B cell (primary cell): ENCODE data around the gene CCDC88C. TPM values are rescaled to one million over a fixed set of nuclear protein-coding genes. Genes with fewer than 3 reads are reported as not detected.

Experiments
- ATAC-seq: fragments of 200-7000 bp; cut with Tn5 transposase; one replicate; pipeline ENCODE4 v1.10.0; 2021; ENCODE audit warnings: low read depth, mild to moderate bottlenecking, moderate number of reproducible peaks, moderate library complexity
- CTCF ChIA-PET: fragments of 350-600 bp; sonication (Branson Sonifier 250); formaldehyde crosslinking; loops from one replicate; lab custom pipeline; 2021; ENCODE audit warnings: antibody characterized with exemption, inconsistent platforms; lab: Charles Lee
- POLR2A ChIA-PET: fragments of 350-600 bp; sonication (Branson Sonifier 250); formaldehyde crosslinking; loops from one replicate; lab custom pipeline; 2021; ENCODE audit warnings: antibody characterized with exemption; lab: Charles Lee
- DNase-seq: peaks from one replicate; pipeline ENCODE4 v3.0.0; 2013
- H2AFZ ChIP-seq: 2 replicates; pipeline ENCODE4 v1.6.1; 2012; ENCODE audit warnings: mild to moderate bottlenecking, low read depth, low read length; ENCODE audit not compliant: insufficient read depth, poor library complexity, severe bottlenecking
- H3K27ac ChIP-seq, 2 donors: 1 replicate in 1 of 2; 2 replicates in 1 of 2; pipeline ENCODE4 v1.5.1; 2012 to 2013; ENCODE audit warnings: low read length in 2 of 2, mild to moderate bottlenecking in 2 of 2, moderate library complexity in 1 of 2
- H3K27me3 ChIP-seq, 4 experiments: fragments of 200-600 bp in 1 of 4; sonication (generic) in 1 of 4; replicated peaks in 1 of 4; 1 replicate in 2 of 4; 2 replicates in 2 of 4; pipeline versions ENCODE4 v1.6.1 to v1.7.0; 2013 to 2016; ENCODE audit warnings: low read length in 3 of 4, mild to moderate bottlenecking in 2 of 4, mixed read lengths in 1 of 4, moderate library complexity in 1 of 4; ENCODE audit not compliant: insufficient read depth in 4 of 4, control insufficient read depth in 3 of 4; ENCODE audit errors: control extremely low read depth in 1 of 4
- H3K36me3 ChIP-seq, 2 experiments: replicated peaks in 1 of 2; 1 replicate in 1 of 2; 2 replicates in 1 of 2; pipeline versions ENCODE4 v1.6.1 to v1.7.1; 2013; ENCODE audit warnings: low read length in 1 of 2; ENCODE audit not compliant: insufficient read depth in 2 of 2, control insufficient read depth in 1 of 2; ENCODE audit errors: control extremely low read depth in 1 of 2, extremely low read depth in 1 of 2
- H3K4me1 ChIP-seq, 2 donors: fragments of 200-600 bp in 1 of 2; sonication (generic) in 1 of 2; 1 replicate in 1 of 2; 2 replicates in 1 of 2; pipeline versions ENCODE4 v1.5.1 to v1.6.1; 2013 to 2017; ENCODE audit warnings: low read length in 2 of 2; ENCODE audit not compliant: control insufficient read depth in 2 of 2, insufficient read depth in 2 of 2
- H3K4me2 ChIP-seq: replicated peaks from 2 replicates; pipeline ENCODE3; 2012; ENCODE audit warnings: mild to moderate bottlenecking, low read depth, low read length; ENCODE audit not compliant: poor library complexity, severe bottlenecking
- H3K4me3 ChIP-seq, 5 experiments: fragments of 200-600 bp in 1 of 5; sonication (generic) in 1 of 5; 1 replicate in 3 of 5; 2 replicates in 2 of 5; pipeline versions ENCODE4 v1.5.1 to v1.7.0; 2011 to 2016; ENCODE audit warnings: low read length in 4 of 5, mild to moderate bottlenecking in 4 of 5, low read depth in 2 of 5, control low read depth in 1 of 5, moderate library complexity in 1 of 5; ENCODE audit not compliant: insufficient read depth in 1 of 5; ENCODE audit errors: control extremely low read depth in 1 of 5, extremely low read depth in 1 of 5
- H3K79me2 ChIP-seq: fragments of 200-600 bp; sonication (generic); one replicate; pipeline ENCODE4 v1.6.0; 2016; ENCODE audit warnings: low read length; ENCODE audit not compliant: control insufficient read depth, insufficient read depth
- H3K9ac ChIP-seq: fragments of 200-600 bp; sonication (generic); 2 replicates; pipeline ENCODE4 v1.6.1; 2017; ENCODE audit warnings: mild to moderate bottlenecking, low read length, moderate library complexity
- H3K9me3 ChIP-seq, 3 donors: one replicate each; pipeline versions ENCODE4 v1.6.1 to v1.7.1; 2013; ENCODE audit warnings: low read length in 2 of 3; ENCODE audit not compliant: control insufficient read depth in 2 of 3, insufficient read depth in 1 of 3; ENCODE audit errors: control extremely low read depth in 1 of 3
- H4K20me1 ChIP-seq: 2 replicates; pipeline ENCODE4 v1.6.0; 2012; ENCODE audit warnings: mild to moderate bottlenecking, low read length; ENCODE audit not compliant: insufficient read depth, control insufficient read depth, poor library complexity, severe bottlenecking
- H3K27ac Mint-ChIP-seq: one replicate; pipeline ENCODE4 v1.8.0; 2021; ENCODE audit warnings: mixed read lengths
- H3K27me3 Mint-ChIP-seq: one replicate; pipeline ENCODE4 v1.8.0; 2021; ENCODE audit warnings: mixed read lengths
- H3K4me1 Mint-ChIP-seq: one replicate; pipeline ENCODE4 v1.8.0; 2021; ENCODE audit warnings: mixed read lengths
- H3K4me3 Mint-ChIP-seq: one replicate; pipeline ENCODE4 v1.8.0; 2021; ENCODE audit warnings: mixed read lengths
- H3K9me3 Mint-ChIP-seq: one replicate; pipeline ENCODE4 v1.8.0; 2022; ENCODE audit warnings: mixed read lengths; ENCODE audit not compliant: insufficient read depth
- CTCF ChIP-seq: fragments of 200-600 bp; IDR thresholded peaks from one replicate; pipeline ENCODE4 v1.8.0; 2022; ENCODE audit warnings: antibody characterized with exemption, mild to moderate bottlenecking
- EZH2 ChIP-seq: IDR thresholded peaks from 2 replicates; pipeline ENCODE4 v1.6.1; 2012; ENCODE audit warnings: borderline replicate concordance, low read depth, mild to moderate bottlenecking, moderate library complexity, low read length; ENCODE audit not compliant: insufficient read depth, poor library complexity, severe bottlenecking
- WGBS: methylation state at CpG from one replicate; pipeline ENCODE4 v1.1.5; 2013; ENCODE audit warnings: missing lambda C conversion rate; ENCODE audit not compliant: insufficient coverage; 5-methylcytosine and 5-hydroxymethylcytosine counted together
- intact Hi-C: fragments of 100-400 bp; cut with micrococcal nuclease; formaldehyde crosslinking; loops from one replicate; pipeline ENCODE4 v1.10.0; 2022
- polyA plus RNA-seq: library from polyadenylated mRNA; depleted of rRNA; stranded (reverse); fragments of >200 nt; gene quantifications from 2 replicates; pipeline ENCODE4 v1.2.3, GENCODE V29; 2012
- total RNA-seq, 2 donors: library from RNA; stranded (reverse); fragments of 120-200 nt in 1 of 2; gene quantifications; 1 replicate in 1 of 2; 2 replicates in 1 of 2; pipeline versions ENCODE4 v1.2.3 to v1.2.4, GENCODE V29; 2013 to 2022

The CCDC88C gene
- total and polyA plus RNA-seq, 2 donors (not counting 1 experiment from before 2014, with no cell fraction given) = 98.7 to 181 TPM

GRCh38 chr14:91387951-91388381 is 29.7 kb downstream of the CCDC88C start:
- Histone ChIP-seq H3K4me2 (peak overlapping the region; percentile 59), H3K27ac (peak overlapping the region in 1 of 2 donors; percentile 58), H3K9ac (no peak overlapping the region), H2AFZ (no peak overlapping the region), H3K27me3 (no peaks in the 10 kb centered on the region), H3K4me1 (peaks cover 50 to 75% of the 10 kb centered on the region in 2 donors), H3K9me3 (no peaks in the 10 kb centered on the region), H3K36me3 (peaks cover 2 to 23% of the 10 kb centered on the region in 2 experiments), H3K4me3 (no peak overlapping the region), H4K20me1 (peaks cover 97% of the 10 kb centered on the region), H3K79me2 (peaks cover 100% of the 10 kb centered on the region)
- no peaks in the 10 kb centered on the region for H3K9me3 Mint-ChIP-seq
- ChIA-PET POLR2A (interaction anchor here (0.6 kb wide), 1 partner anchor 490 kb away, joined by 3 read pairs; no protein-coding TSS in a partner anchor), CTCF (interaction anchor here (0.6 to 1.3 kb wide), 4 partner anchors 10 to 242 kb away, joined by 3 to 4 read pairs (median 4); no protein-coding TSS in a partner anchor)
- ATAC-seq (no peak), DNase-seq (no peak)
- H3K27me3 Mint-ChIP-seq = no peaks in the 10 kb centered on the region
- no peak overlapping the region for H3K27ac Mint-ChIP-seq
- peak overlapping the region; percentile 47 for H3K4me3 Mint-ChIP-seq
- TF ChIP-seq CTCF = no peak
- no peak for TF ChIP-seq EZH2
- intact Hi-C loops = no loop called here
- peaks cover 82% of the 10 kb centered on the region for H3K4me1 Mint-ChIP-seq
- WGBS = 92% methylated on average over 10 of the region's 10 CpGs

DNA sequence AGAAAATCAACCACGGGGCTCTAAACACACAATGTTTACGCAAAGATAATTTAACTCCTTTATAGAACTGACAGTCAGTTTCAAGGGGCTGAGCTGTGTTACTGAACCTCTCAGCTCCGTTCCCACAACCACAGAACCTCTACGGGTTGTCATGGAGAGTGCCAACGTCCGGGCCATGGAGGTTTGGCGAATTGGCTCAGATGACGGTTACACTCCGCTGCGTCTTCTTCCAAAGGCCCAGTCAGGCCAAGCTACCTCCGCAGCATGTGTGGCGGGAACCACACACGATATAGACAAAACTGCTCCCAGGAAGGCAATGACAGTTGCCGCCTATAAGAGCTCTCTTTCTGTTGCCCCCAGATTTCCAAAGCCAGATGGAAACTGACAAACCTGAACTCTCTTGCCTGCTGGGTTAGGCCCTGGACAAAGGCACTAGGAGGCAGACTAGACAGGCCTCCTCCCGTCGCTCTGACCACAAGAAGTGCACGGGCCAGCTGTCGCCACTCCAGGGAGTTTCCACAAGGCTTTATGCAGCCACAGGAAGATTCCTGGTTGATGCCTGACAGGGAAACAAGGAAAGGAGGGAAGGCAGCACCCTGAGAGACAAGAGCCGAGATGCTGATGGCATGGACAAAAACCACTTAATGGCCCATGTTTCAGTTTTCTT is 30.3 kb downstream of the CCDC88C start:
- Histone ChIP-seq H3K4me3 (no peak overlapping the region), H3K27me3 (no peaks in the 10 kb centered on the region), H2AFZ (no peak overlapping the region), H4K20me1 (peaks cover 97% of the 10 kb centered on the region), H3K4me2 (no peak overlapping the region), H3K4me1 (peaks cover 51 to 75% of the 10 kb centered on the region in 2 donors), H3K79me2 (peaks cover 100% of the 10 kb centered on the region), H3K27ac (peak overlapping the region in 1 of 2 donors; percentile 37), H3K9ac (no peak overlapping the region), H3K36me3 (peaks cover 2 to 23% of the 10 kb centered on the region in 2 experiments), H3K9me3 (no peaks in the 10 kb centered on the region)
- Mint-ChIP-seq H3K27me3 (no peaks in the 10 kb centered on the region), H3K27ac (no peak overlapping the region), H3K9me3 (no peaks in the 10 kb centered on the region), H3K4me3 (no peak overlapping the region), H3K4me1 (peaks cover 82% of the 10 kb centered on the region)
- POLR2A ChIA-PET = no interaction called here
- TF ChIP-seq CTCF = no peak
- no peak for TF ChIP-seq EZH2
- intact Hi-C loops = no loop called here
- no peak for DNase-seq
- CTCF ChIA-PET = interaction anchor here (0.6 to 1.3 kb wide), 3 partner anchors 11 to 243 kb away, joined by 3 to 4 read pairs (median 4); no protein-coding TSS in a partner anchor
- ATAC-seq = no peak
- 97% methylated on average over 19 of the region's 19 CpGs for WGBS
